ENCODE data around the gene LMNA.

Gene LMNA

DNA sequence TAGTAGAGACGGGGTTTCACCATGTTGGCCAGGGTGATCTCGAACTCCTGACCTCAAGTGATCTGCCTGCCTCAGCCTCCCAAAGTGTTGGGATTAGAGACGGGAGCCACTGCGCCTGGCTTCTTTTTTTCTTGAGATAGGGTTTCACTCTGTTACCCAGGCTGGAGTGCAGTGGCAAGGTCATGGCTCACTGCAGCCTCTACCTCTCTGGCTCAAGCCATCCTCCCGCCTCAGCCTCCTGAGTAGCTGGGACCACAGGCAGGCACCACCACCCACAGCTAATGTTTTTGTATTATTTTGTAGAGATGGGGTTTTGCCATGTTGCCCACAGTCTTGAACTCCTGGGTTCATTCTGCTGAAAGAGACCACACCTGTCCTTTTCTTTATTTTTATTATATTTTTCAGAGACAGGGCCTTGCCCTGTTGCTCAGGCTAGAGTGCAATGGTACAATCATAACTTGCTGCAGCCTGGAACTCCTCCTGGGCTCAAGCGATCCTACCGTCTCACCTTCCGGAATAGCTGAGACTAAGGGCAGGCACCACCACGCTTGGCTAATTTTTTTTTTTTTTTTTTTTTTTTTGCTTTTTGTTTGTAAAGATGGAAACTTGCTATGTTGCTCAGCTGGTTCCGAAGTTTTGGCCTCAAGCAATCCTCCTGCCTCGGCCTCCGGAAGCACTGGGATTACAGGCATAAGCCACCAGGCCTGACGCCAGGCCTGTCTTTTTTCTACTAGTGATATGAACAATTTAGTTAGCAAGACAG lies 3.1 kb downstream of the LMNA start:
- Histone ChIP-seq H3K9me3 (ENCODE audit: control insufficient read depth, insufficient read depth, low read length) (no peaks in the 10 kb centered on the region), H3K79me2 (ENCODE audit: control insufficient read depth, low read length) (no peaks in the 10 kb centered on the region), H3K9me2 (replicated peaks; ENCODE audit: control insufficient read depth, low read length) (no peaks in the 10 kb centered on the region), H3K4me2 (ENCODE audit: low read length) (no peak overlapping the region), H3F3A (ENCODE audit: control insufficient read depth, insufficient read depth) (no peaks in the 10 kb centered on the region), H3K27me3 (ENCODE audit: control insufficient read depth, low read length) (peaks cover 38% of the 10 kb centered on the region), H4K20me1 (ENCODE audit: control insufficient read depth, insufficient read depth, low read depth, low read length) (0 out of 2 replicates have a peak, but pooled peaks cover 3% of the 10 kb centered on the region), H3K4me3 (ENCODE audit: low read length) (no peak overlapping the region), H3K4me1 (ENCODE audit: control insufficient read depth, low read length) (peaks cover 11% of the 10 kb centered on the region), H3K36me3 (ENCODE audit: control insufficient read depth, low read length) (no peaks in the 10 kb centered on the region), H3K27ac (ENCODE audit: low read depth, low read length) (no peak overlapping the region)
- TF ChIP-seq, protein P1, sequence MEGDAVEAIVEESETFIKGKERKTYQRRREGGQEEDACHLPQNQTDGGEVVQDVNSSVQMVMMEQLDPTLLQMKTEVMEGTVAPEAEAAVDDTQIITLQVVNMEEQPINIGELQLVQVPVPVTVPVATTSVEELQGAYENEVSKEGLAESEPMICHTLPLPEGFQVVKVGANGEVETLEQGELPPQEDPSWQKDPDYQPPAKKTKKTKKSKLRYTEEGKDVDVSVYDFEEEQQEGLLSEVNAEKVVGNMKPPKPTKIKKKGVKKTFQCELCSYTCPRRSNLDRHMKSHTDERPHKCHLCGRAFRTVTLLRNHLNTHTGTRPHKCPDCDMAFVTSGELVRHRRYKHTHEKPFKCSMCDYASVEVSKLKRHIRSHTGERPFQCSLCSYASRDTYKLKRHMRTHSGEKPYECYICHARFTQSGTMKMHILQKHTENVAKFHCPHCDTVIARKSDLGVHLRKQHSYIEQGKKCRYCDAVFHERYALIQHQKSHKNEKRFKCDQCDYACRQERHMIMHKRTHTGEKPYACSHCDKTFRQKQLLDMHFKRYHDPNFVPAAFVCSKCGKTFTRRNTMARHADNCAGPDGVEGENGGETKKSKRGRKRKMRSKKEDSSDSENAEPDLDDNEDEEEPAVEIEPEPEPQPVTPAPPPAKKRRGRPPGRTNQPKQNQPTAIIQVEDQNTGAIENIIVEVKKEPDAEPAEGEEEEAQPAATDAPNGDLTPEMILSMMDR (IDR thresholded peaks at IDR 0.05; ENCODE audit: low read depth, low read length, poor library complexity, severe bottlenecking), result no peak
- no peak for TF ChIP-seq EZH2phosphoT487 (IDR thresholded peaks at IDR 0.05; ENCODE audit: borderline replicate concordance, low read length)

DNA sequence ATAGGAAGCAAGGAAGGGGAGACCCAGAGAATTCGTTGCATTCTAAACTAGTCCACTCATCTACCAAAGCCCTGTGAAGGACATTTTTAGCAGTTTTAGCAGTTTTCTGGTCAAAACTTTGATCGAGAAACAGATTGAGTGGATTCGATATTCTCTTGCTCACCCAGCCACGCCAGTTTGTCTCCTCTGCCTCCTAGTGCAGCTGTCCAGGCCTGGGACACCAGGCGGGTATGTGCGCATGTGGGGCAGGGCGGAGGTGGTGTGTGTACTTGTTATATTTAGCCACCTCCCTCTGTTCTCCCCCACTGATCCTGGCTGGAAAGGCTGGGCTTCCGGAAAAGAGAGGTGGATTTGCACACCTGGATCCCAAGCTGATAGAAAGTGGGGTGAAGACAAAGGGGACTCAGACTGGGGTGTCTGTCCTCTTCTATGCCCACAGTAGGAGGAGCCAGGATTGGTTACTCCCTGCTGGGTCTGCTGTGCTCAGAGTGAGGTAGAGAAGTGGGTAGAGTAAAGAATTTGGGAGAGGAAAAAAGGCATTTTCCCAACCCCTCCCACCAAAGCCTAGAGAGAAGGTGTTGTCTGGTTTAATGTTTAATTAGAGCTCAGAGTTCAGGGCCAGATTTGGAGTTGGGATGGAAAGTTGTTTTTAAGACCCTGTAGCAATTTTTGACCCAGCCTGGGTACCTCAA lies 3.8 kb downstream of the LMNA start:
- Histone ChIP-seq H3K36me3 (ENCODE audit: control insufficient read depth, low read length) (no peaks in the 10 kb centered on the region), H3F3A (ENCODE audit: control insufficient read depth, insufficient read depth) (no peaks in the 10 kb centered on the region), H3K4me3 (ENCODE audit: low read length) (no peak overlapping the region), H3K27ac (ENCODE audit: low read depth, low read length) (no peak overlapping the region), H3K9me3 (ENCODE audit: control insufficient read depth, insufficient read depth, low read length) (no peaks in the 10 kb centered on the region), H3K9me2 (replicated peaks; ENCODE audit: control insufficient read depth, low read length) (no peaks in the 10 kb centered on the region), H4K20me1 (ENCODE audit: control insufficient read depth, insufficient read depth, low read depth, low read length) (0 out of 2 replicates have a peak, but pooled peaks cover 3% of the 10 kb centered on the region), H3K4me2 (ENCODE audit: low read length) (no peak overlapping the region), H3K4me1 (ENCODE audit: control insufficient read depth, low read length) (peaks cover 12% of the 10 kb centered on the region), H3K79me2 (ENCODE audit: control insufficient read depth, low read length) (no peaks in the 10 kb centered on the region), H3K27me3 (ENCODE audit: control insufficient read depth, low read length) (peaks cover 33% of the 10 kb centered on the region)
- TF ChIP-seq, protein P1 (IDR thresholded peaks at IDR 0.05; ENCODE audit: low read depth, low read length, poor library complexity, severe bottlenecking), result no peak
- no peak for TF ChIP-seq EZH2phosphoT487 (IDR thresholded peaks at IDR 0.05; ENCODE audit: borderline replicate concordance, low read length)

DNA sequence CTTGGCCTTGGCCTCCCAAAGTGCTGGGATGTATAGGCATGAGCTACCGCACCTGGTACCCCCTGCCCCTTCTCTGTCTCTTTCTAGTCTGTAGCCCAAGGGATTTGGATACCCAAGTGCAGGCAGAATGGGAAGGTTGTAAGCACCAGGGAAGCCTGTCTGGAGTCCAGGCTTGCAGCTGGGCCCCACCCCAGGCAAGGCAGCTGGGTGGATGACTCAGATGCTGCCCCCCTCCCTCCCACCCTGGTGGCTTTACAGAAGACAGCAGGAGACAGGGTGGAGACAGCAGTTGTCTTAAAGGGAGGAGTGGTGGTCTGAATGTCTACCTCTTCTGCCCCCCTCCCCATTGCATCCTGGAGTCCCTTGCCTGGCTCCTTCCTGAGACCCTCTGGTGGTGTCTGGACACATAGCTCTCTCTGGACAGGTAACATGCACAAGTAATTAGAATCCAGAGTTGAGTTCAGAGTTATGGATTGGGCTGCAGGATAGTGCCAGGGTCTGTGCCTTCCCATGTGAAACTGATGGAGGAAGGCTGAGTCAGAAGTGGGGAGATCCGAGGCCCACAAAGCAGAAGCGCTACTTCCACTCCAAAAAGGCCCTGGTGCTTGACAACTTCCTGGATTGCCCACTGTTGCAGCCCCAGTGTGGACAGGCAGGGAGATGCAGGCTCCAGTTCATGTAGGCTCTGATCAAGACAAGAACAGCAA lies 5.1 kb downstream of the LMNA start:
- H4K20me1 ChIP-seq (ENCODE audit: control insufficient read depth, insufficient read depth, low read depth, low read length), result no peaks in the 10 kb centered on the region
- H3K27ac ChIP-seq (ENCODE audit: low read depth, low read length), result no peak overlapping the region
- H3K36me3 ChIP-seq (ENCODE audit: control insufficient read depth, low read length), result no peaks in the 10 kb centered on the region
- no peaks in the 10 kb centered on the region; the same call in 1 of the 2 replicates for H3F3A ChIP-seq (ENCODE audit: control insufficient read depth, insufficient read depth)
- peaks cover 20% of the 10 kb centered on the region for H3K4me1 ChIP-seq (ENCODE audit: control insufficient read depth, low read length)
- H3K4me3 ChIP-seq (ENCODE audit: low read length), result no peak overlapping the region
- H3K27me3 ChIP-seq (ENCODE audit: control insufficient read depth, low read length), result peaks cover 20% of the 10 kb centered on the region
- H3K9me2 ChIP-seq (replicated peaks; ENCODE audit: control insufficient read depth, low read length), result no peaks in the 10 kb centered on the region
- no peaks in the 10 kb centered on the region for H3K79me2 ChIP-seq (ENCODE audit: control insufficient read depth, low read length)
- no peak for TF ChIP-seq EZH2phosphoT487 (IDR thresholded peaks at IDR 0.05; ENCODE audit: borderline replicate concordance, low read length)
- TF ChIP-seq, protein P1 (IDR thresholded peaks at IDR 0.05; ENCODE audit: low read depth, low read length, poor library complexity, severe bottlenecking), result no peak
- no peaks in the 10 kb centered on the region for H3K9me3 ChIP-seq (ENCODE audit: control insufficient read depth, insufficient read depth, low read length)
- no peak overlapping the region for H3K4me2 ChIP-seq (ENCODE audit: low read length)
